Measurements from ENCODE around the gene CCNG2. TPM values are rescaled to one million over a fixed set of nuclear protein-coding genes. Genes with fewer than 3 reads are reported as not detected.

CCNG2 gene
- total and polyA plus RNA-seq, 9 of the 15 experiments (the other 6 are each of a cell fraction or from before 2014, with no cell fraction given): 0.49 to 6.6 (median 2.9) TPM

DNA sequence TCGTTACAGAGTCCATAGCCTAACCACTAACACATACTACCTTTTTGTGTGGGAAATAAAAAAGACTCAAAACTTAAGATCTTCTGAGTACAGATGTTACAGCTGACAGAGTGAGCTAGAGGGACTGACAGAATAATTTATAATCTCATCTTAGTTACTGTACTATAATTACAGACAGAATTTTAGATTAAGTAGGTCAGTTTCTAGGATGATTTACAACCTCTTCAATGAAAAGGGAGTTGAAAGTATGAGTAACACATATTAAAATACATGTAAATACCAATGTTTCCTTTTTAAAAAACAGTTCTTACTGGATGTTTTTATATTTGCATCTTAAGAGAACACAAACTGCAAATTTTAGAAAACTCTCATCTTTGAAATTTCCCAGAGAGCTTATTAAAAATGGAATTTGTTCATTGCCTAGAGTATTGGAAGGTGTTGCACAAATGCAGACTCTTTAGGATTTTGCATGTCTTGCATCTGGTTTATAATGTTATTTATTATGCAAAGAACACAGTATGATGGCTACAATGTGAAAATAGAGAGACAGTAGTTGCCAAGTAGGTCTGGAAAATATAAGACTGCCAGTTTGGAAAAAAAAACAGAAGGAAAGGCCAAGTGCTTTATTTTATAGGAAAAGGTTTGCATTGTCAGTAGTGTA lies 24.2 kb upstream of the CCNG2 start:
- Histone ChIP-seq H3K4me2 (ENCODE audit: insufficient read depth, low read length) (no peak overlapping the region), H3K9me1 (ENCODE audit: control insufficient read depth, insufficient read depth, low read length) (no peaks in the 10 kb centered on the region), H3K9ac (ENCODE audit: insufficient read depth in 1 of 2, low read depth in 2 of 2, low read length in 2 of 2) (no peak overlapping the region), H3K9me3 (replicated peaks; ENCODE audit: control insufficient read depth, insufficient read depth, low read depth, low read length) (no peaks in the 10 kb centered on the region), H3K27ac (ENCODE audit: extremely low read depth, low read depth, low read length) (no peak overlapping the region), H4K20me1 (replicated peaks; ENCODE audit: control insufficient read depth, insufficient read depth, low read length) (no peaks in the 10 kb centered on the region), H3K79me2 (ENCODE audit: control insufficient read depth, insufficient read depth, low read length) (no peaks in the 10 kb centered on the region), H3K4me3 (no peak overlapping the region), H3K4me1 (replicated peaks in 1 of 2; ENCODE audit: control insufficient read depth in 2 of 2, insufficient read depth in 2 of 2, low read length in 2 of 2) (peaks cover 0 to 1% of the 10 kb centered on the region in 2 experiments; a peak in 1 of 5 replicates), H2AFZ (ENCODE audit: low read depth, low read length) (no peak overlapping the region), H3K36me3 (ENCODE audit: control insufficient read depth, insufficient read depth, low read length) (no peaks in the 10 kb centered on the region), H3K27me3 (ENCODE audit: control insufficient read depth in 2 of 2, insufficient read depth in 2 of 2, low read length in 2 of 2) (peaks cover 4 to 10% of the 10 kb centered on the region in 2 experiments; a peak in 4 of 5 replicates)
- ChIA-PET CTCF (ENCODE audit: low intra/inter-chr PET ratio) (no interaction called here), POLR2A (no interaction called here)
- intact Hi-C loops (cut with micrococcal nuclease): no loop called here
- BruUV-seq (replicated peaks): no TSS peak
- FAIRE-seq (no peak), ATAC-seq (no peak), DNase-seq (ENCODE audit: extremely low read depth in 1 of 4, low spot score in 3 of 4) (no peak)
- WGBS (ENCODE audit: insufficient coverage, low coverage, missing lambda C conversion rate): 0% methylated on average over 1 of the region's 1 CpG
- TF ChIP-seq TRIM25 (IDR thresholded peaks at IDR 0.05; ENCODE audit: borderline replicate concordance): no peak
- TF ChIP-seq HOMEZ (CRISPR knock-in tag; IDR thresholded peaks at IDR 0.05): no peak
- TF ChIP-seq NFIC (IDR thresholded peaks at IDR 0.05): no peak
- no peak for TF ChIP-seq MYBL2 (IDR thresholded peaks at IDR 0.05; ENCODE audit: low read depth)
- TF ChIP-seq MYBL2 (CRISPR knock-in tag; IDR thresholded peaks at IDR 0.05; ENCODE audit: borderline replicate concordance): no peak
- TF ChIP-seq, protein P1, sequence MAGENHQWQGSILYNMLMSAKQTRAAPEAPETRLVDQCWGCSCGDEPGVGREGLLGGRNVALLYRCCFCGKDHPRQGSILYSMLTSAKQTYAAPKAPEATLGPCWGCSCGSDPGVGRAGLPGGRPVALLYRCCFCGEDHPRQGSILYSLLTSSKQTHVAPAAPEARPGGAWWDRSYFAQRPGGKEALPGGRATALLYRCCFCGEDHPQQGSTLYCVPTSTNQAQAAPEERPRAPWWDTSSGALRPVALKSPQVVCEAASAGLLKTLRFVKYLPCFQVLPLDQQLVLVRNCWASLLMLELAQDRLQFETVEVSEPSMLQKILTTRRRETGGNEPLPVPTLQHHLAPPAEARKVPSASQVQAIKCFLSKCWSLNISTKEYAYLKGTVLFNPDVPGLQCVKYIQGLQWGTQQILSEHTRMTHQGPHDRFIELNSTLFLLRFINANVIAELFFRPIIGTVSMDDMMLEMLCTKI (IDR thresholded peaks at IDR 0.05; ENCODE audit: partially characterized antibody): no peak
- TF ChIP-seq POLR2A (conservative IDR thresholded peaks at IDR 0.05): no peak
- TF ChIP-seq U2AF1 (optimal IDR thresholded peaks at IDR 0.05; ENCODE audit: low read depth, low read length): no peak
- no peak for TF ChIP-seq TAL1 (IDR thresholded peaks at IDR 0.05)
- no peak for TF ChIP-seq ZC3H4 (CRISPR knock-in tag; IDR thresholded peaks at IDR 0.05; ENCODE audit: borderline replicate concordance)
- no peak for TF ChIP-seq CHCHD3 (CRISPR knock-in tag; IDR thresholded peaks at IDR 0.05)
- no peak for TF ChIP-seq ARNT (IDR thresholded peaks at IDR 0.05)
- TF ChIP-seq SPI1 (IDR thresholded peaks at IDR 0.05; ENCODE audit: borderline replicate concordance, low read depth, low read length): no peak
- TF ChIP-seq TOE1 (IDR thresholded peaks at IDR 0.05; ENCODE audit: borderline replicate concordance): no peak
- no peak for TF ChIP-seq TOE1 (CRISPR knock-in tag; IDR thresholded peaks at IDR 0.05; ENCODE audit: borderline replicate concordance, low read depth)
- TF ChIP-seq SREBF1 (IDR thresholded peaks at IDR 0.05; ENCODE audit: borderline replicate concordance, low read depth, low read length): no peak
- TF ChIP-seq SIN3B (IDR thresholded peaks at IDR 0.05; ENCODE audit: low read depth): no peak
- in situ Hi-C loops (cut with MboI): no loop called here
